Measurements from ENCODE around the gene EDN1. TPM values are rescaled to one million over a fixed set of nuclear protein-coding genes. Genes with fewer than 3 reads are reported as not detected.

The EDN1 gene
- under 1 TPM; 0.15 to 0.24 TPM for total RNA-seq

GRCh38 chr6:12289933-12290820 lies at the start of gene EDN1:
TSS of gene EDN1 (plus strand) at chr6:12290361. CDS start at chr6:12290630, 269 bp downstream.
- CTCF ChIA-PET = interaction anchor here (0.6 to 2.7 kb wide), 32 partner anchors 8 to 707 kb away, joined by 3 to 31 read pairs (median 3); no protein-coding TSS in a partner anchor
- H3K9me3 Mint-ChIP-seq = no peaks in the 10 kb centered on the region
- intact Hi-C loops (cut with micrococcal nuclease) = loop anchor here (1.0 to 5.0 kb wide), 10 partner anchors 56 to 705 kb away; no protein-coding TSS in a partner anchor
- no peaks in the 10 kb centered on the region for H3K36me3 Mint-ChIP-seq (ENCODE audit: low read depth)
- peak; percentile 76 for DNase-seq
- peaks cover 26% of the 10 kb centered on the region for H3K27me3 Mint-ChIP-seq (ENCODE audit: low read depth)
- H3K4me1 Mint-ChIP-seq (ENCODE audit: low read depth) = peaks cover 14% of the 10 kb centered on the region
- H3K4me3 Mint-ChIP-seq = peak within 1 kb of the TSS; percentile 79
- H3K27ac Mint-ChIP-seq = no peak within 1 kb of the TSS

- Mint-ChIP-seq H3K27ac (peak overlapping the region; percentile 26), H3K4me1 (ENCODE audit: low read depth) (peaks cover 16% of the 10 kb centered on the region), H3K4me3 (no peak overlapping the region), H3K36me3 (ENCODE audit: low read depth) (no peaks in the 10 kb centered on the region), H3K27me3 (ENCODE audit: low read depth) (no peaks in the 10 kb centered on the region), H3K9me3 (no peaks in the 10 kb centered on the region)
- intact Hi-C loops (cut with micrococcal nuclease) = loop anchor here (1.0 kb wide), 1 partner anchor 8 kb away; no protein-coding TSS in a partner anchor
- no peak for DNase-seq
- CTCF ChIA-PET = interaction anchor here (0.6 to 2.9 kb wide), 3 partner anchors 9 to 364 kb away, joined by 3 to 9 read pairs (median 5); partner anchors contain the start of gene EDN1
Measured at GRCh38 chr6:12241493-12242175, 48.5 kb upstream of the EDN1 start.

- no peaks in the 10 kb centered on the region for H3K27me3 Mint-ChIP-seq (ENCODE audit: low read depth)
- no peaks in the 10 kb centered on the region for H3K9me3 Mint-ChIP-seq
- H3K27ac Mint-ChIP-seq = no peak overlapping the region
- no peaks in the 10 kb centered on the region for H3K36me3 Mint-ChIP-seq (ENCODE audit: low read depth)
- no peak for DNase-seq
- CTCF ChIA-PET = interaction anchor here (0.8 kb wide), 1 partner anchor 46 kb away, joined by 3 read pairs; no protein-coding TSS in a partner anchor
- intact Hi-C loops (cut with micrococcal nuclease) = no loop called here
- H3K4me1 Mint-ChIP-seq (ENCODE audit: low read depth) = peaks cover 16% of the 10 kb centered on the region
- H3K4me3 Mint-ChIP-seq = no peak overlapping the region
Measured at GRCh38 chr6:12243169-12243568, 47.0 kb upstream of the EDN1 start.

- CTCF ChIA-PET = interaction anchor here (1.1 to 1.2 kb wide), 3 partner anchors 9 to 589 kb away, joined by 4 to 5 read pairs (median 4); no protein-coding TSS in a partner anchor
- Mint-ChIP-seq H3K27ac (no peak overlapping the region), H3K4me1 (ENCODE audit: low read depth) (peaks cover 16% of the 10 kb centered on the region), H3K36me3 (ENCODE audit: low read depth) (no peaks in the 10 kb centered on the region), H3K9me3 (no peaks in the 10 kb centered on the region), H3K27me3 (ENCODE audit: low read depth) (no peaks in the 10 kb centered on the region), H3K4me3 (no peak overlapping the region)
- DNase-seq = no peak
- intact Hi-C loops (cut with micrococcal nuclease) = no loop called here
Measured at GRCh38 chr6:12245360-12245759, 44.8 kb upstream of the EDN1 start.

- Mint-ChIP-seq H3K4me1 (ENCODE audit: low read depth) (peaks cover 12% of the 10 kb centered on the region), H3K9me3 (no peaks in the 10 kb centered on the region), H3K27me3 (ENCODE audit: low read depth) (no peaks in the 10 kb centered on the region), H3K4me3 (no peak overlapping the region), H3K27ac (no peak overlapping the region), H3K36me3 (ENCODE audit: low read depth) (no peaks in the 10 kb centered on the region)
- DNase-seq = no peak
- intact Hi-C loops (cut with micrococcal nuclease) = no loop called here
- CTCF ChIA-PET = interaction anchor here (1.2 kb wide), 2 partner anchors 13 to 590 kb away, joined by 4 read pairs; no protein-coding TSS in a partner anchor
Measured at GRCh38 chr6:12245763-12246718, 44.1 kb upstream of the EDN1 start.

GRCh38 chr6:12246900-12247299 lies 43.3 kb upstream of the EDN1 start:
- H3K4me3 Mint-ChIP-seq = no peak overlapping the region
- CTCF ChIA-PET = no interaction called here
- H3K4me1 Mint-ChIP-seq (ENCODE audit: low read depth) = peaks cover 4% of the 10 kb centered on the region
- no peak overlapping the region for H3K27ac Mint-ChIP-seq
- no peak for DNase-seq
- intact Hi-C loops (cut with micrococcal nuclease) = no loop called here
- H3K36me3 Mint-ChIP-seq (ENCODE audit: low read depth) = no peaks in the 10 kb centered on the region
- H3K27me3 Mint-ChIP-seq (ENCODE audit: low read depth) = peaks cover 3% of the 10 kb centered on the region
- H3K9me3 Mint-ChIP-seq = no peaks in the 10 kb centered on the region

- Mint-ChIP-seq H3K36me3 (ENCODE audit: low read depth) (no peaks in the 10 kb centered on the region), H3K4me3 (no peak overlapping the region), H3K4me1 (ENCODE audit: low read depth) (no peaks in the 10 kb centered on the region), H3K27ac (no peak overlapping the region), H3K9me3 (no peaks in the 10 kb centered on the region), H3K27me3 (ENCODE audit: low read depth) (peaks cover 8% of the 10 kb centered on the region)
- CTCF ChIA-PET = no interaction called here
- no peak for DNase-seq
- intact Hi-C loops (cut with micrococcal nuclease) = no loop called here
Measured at GRCh38 chr6:12249541-12250382, 40.4 kb upstream of the EDN1 start.

GRCh38 chr6:12250383-12250770 lies 39.8 kb upstream of the EDN1 start:
- no peak for DNase-seq
- intact Hi-C loops (cut with micrococcal nuclease) = no loop called here

GRCh38 chr6:12254210-12254609 lies 36.0 kb upstream of the EDN1 start:
- Mint-ChIP-seq H3K27me3 (ENCODE audit: low read depth) (peaks cover 8% of the 10 kb centered on the region), H3K4me3 (no peak overlapping the region), H3K27ac (no peak overlapping the region), H3K9me3 (no peaks in the 10 kb centered on the region), H3K36me3 (ENCODE audit: low read depth) (no peaks in the 10 kb centered on the region), H3K4me1 (ENCODE audit: low read depth) (no peaks in the 10 kb centered on the region)
- no peak for DNase-seq
- CTCF ChIA-PET = interaction anchor here (0.7 kb wide), 1 partner anchor 614 kb away, joined by 3 read pairs; no protein-coding TSS in a partner anchor
- intact Hi-C loops (cut with micrococcal nuclease) = no loop called here

More at GRCh38 chr6:12250383-12250770, 39.8 kb upstream of the EDN1 start:
- H3K9me3 Mint-ChIP-seq = no peaks in the 10 kb centered on the region
- H3K27ac Mint-ChIP-seq = no peak overlapping the region
- CTCF ChIA-PET = no interaction called here
- H3K36me3 Mint-ChIP-seq (ENCODE audit: low read depth) = no peaks in the 10 kb centered on the region
- peaks cover 8% of the 10 kb centered on the region for H3K27me3 Mint-ChIP-seq (ENCODE audit: low read depth)
- no peak overlapping the region for H3K4me3 Mint-ChIP-seq
- no peaks in the 10 kb centered on the region for H3K4me1 Mint-ChIP-seq (ENCODE audit: low read depth)

- no peaks in the 10 kb centered on the region for H3K9me3 Mint-ChIP-seq
- CTCF ChIA-PET = interaction anchor here (0.9 kb wide), 1 partner anchor 32 kb away, joined by 3 read pairs; the partner anchor contains the start of gene EDN1
- no peaks in the 10 kb centered on the region for H3K36me3 Mint-ChIP-seq (ENCODE audit: low read depth)
- no peak overlapping the region for H3K4me3 Mint-ChIP-seq
- no peaks in the 10 kb centered on the region for H3K4me1 Mint-ChIP-seq (ENCODE audit: low read depth)
- intact Hi-C loops (cut with micrococcal nuclease) = no loop called here
- DNase-seq = no peak
- no peak overlapping the region for H3K27ac Mint-ChIP-seq
- peaks cover 3% of the 10 kb centered on the region for H3K27me3 Mint-ChIP-seq (ENCODE audit: low read depth)
Measured at GRCh38 chr6:12258191-12258590, 32.0 kb upstream of the EDN1 start.

- Mint-ChIP-seq H3K9me3 (no peaks in the 10 kb centered on the region), H3K4me3 (no peak overlapping the region), H3K36me3 (ENCODE audit: low read depth) (no peaks in the 10 kb centered on the region), H3K27ac (no peak overlapping the region), H3K4me1 (ENCODE audit: low read depth) (no peaks in the 10 kb centered on the region), H3K27me3 (ENCODE audit: low read depth) (peaks cover 3% of the 10 kb centered on the region)
- intact Hi-C loops (cut with micrococcal nuclease) = no loop called here
- CTCF ChIA-PET = interaction anchor here (0.6 kb wide), 1 partner anchor 1766 kb away, joined by 5 read pairs; no protein-coding TSS in a partner anchor
- DNase-seq = no peak
Measured at GRCh38 chr6:12258591-12259075, 31.5 kb upstream of the EDN1 start.
